Mucosa of descending colon (tissue), 3 donors: ENCODE measurements around the gene PRRC2B. TPM values are rescaled to one million over a fixed set of nuclear protein-coding genes. Genes with fewer than 3 reads are reported as not detected.

Source experiments
- ATAC-seq: fragments of 200-7000 bp; cut with Tn5 transposase; one replicate; pipeline ENCODE4 v1.9.1; 2020; ENCODE audit warnings: mild to moderate bottlenecking, moderate library complexity
- DNase-seq, 3 donors: peaks; one replicate each; pipeline ENCODE4 v3.0.0-alpha.2; 2020
- H3K36me3 ChIP-seq: fragments of 200-600 bp; one replicate; pipeline ENCODE4 v1.8.0; 2021; ENCODE audit warnings: low read depth, mild to moderate bottlenecking
- H3K4me1 ChIP-seq: fragments of 200-600 bp; one replicate; pipeline ENCODE4 v1.8.0; 2021; ENCODE audit warnings: low read depth, mild to moderate bottlenecking
- H3K4me3 ChIP-seq: fragments of 200-600 bp; one replicate; pipeline ENCODE4 v1.8.0; 2021; ENCODE audit warnings: mild to moderate bottlenecking
- H3K9me3 ChIP-seq: fragments of 200-600 bp; one replicate; pipeline ENCODE4 v1.8.0; 2021; ENCODE audit warnings: mild to moderate bottlenecking
- CTCF ChIP-seq: fragments of 200-600 bp; IDR thresholded peaks from one replicate; pipeline ENCODE4 v1.8.0; 2022; ENCODE audit warnings: antibody characterized with exemption, mild to moderate bottlenecking
- intact Hi-C, 2 donors: fragments of 100-400 bp; cut with DNase I in 1 of 2; cut with micrococcal nuclease in 1 of 2; formaldehyde crosslinking; loops; one replicate each; pipeline versions ENCODE4 v1.11.0 to v1.11.1; 2022; cut with DNase I, micrococcal nuclease
- total RNA-seq, 3 donors: library from RNA; stranded (reverse); fragmentation: NEBNext Ultra II Directional in 2 of 3; extraction: Animal tissue kit (Norgen Biotek cat#: 25700) in 2 of 3; gene quantifications; one replicate each; pipeline versions ENCODE4 v1.2.1 to v1.2.4, GENCODE V29; 2021 to 2023
- donor health status: DM: no; HTN: no; CAD: no; lungs with moderate emphysema.
- donor health status: DM: no; HTN: no; CAD: no.
- donor health status: DM: no; HTN: yes; CAD: no.

The PRRC2B gene
- total RNA-seq, 3 donors from 2014 or later, result 105 to 175 (median 113) TPM

GRCh38 chr9:131494296-131494870 is 100.5 kb downstream of the PRRC2B start:
- no peak for TF ChIP-seq CTCF
- Histone ChIP-seq H3K4me1 (no peaks in the 10 kb centered on the region), H3K9me3 (no peaks in the 10 kb centered on the region), H3K4me3 (no peak overlapping the region), H3K36me3 (peaks cover 26% of the 10 kb centered on the region)
- intact Hi-C loops, result no loop called here
- ATAC-seq, result no peak
- no peak for DNase-seq

- ATAC-seq, result no peak
- no peaks in the 10 kb centered on the region for H3K9me3 ChIP-seq
Observed at GRCh38 chr9:131495785-131496184, 101.9 kb downstream of the PRRC2B start.

GRCh38 chr9:131496844-131497405 is 103.0 kb downstream of the PRRC2B start:
- DNase-seq (peak in 1 of 3 donors; percentile 47), ATAC-seq (peak; percentile 53)
- Histone ChIP-seq H3K4me1 (peaks cover 7% of the 10 kb centered on the region), H3K36me3 (peaks cover 16% of the 10 kb centered on the region), H3K9me3 (no peaks in the 10 kb centered on the region), H3K4me3 (no peak overlapping the region)
- intact Hi-C loops, result no loop called here
- no peak for TF ChIP-seq CTCF

More at GRCh38 chr9:131495785-131496184, 101.9 kb downstream of the PRRC2B start:
- intact Hi-C loops, result no loop called here
- H3K36me3 ChIP-seq, result peaks cover 24% of the 10 kb centered on the region
- H3K4me3 ChIP-seq, result no peak overlapping the region
- no peak for TF ChIP-seq CTCF
- H3K4me1 ChIP-seq, result no peaks in the 10 kb centered on the region
- no peak for DNase-seq

- Histone ChIP-seq H3K9me3 (no peaks in the 10 kb centered on the region), H3K36me3 (peaks cover 6% of the 10 kb centered on the region), H3K4me3 (no peak overlapping the region), H3K4me1 (peaks cover 25% of the 10 kb centered on the region)
- TF ChIP-seq CTCF, result no peak
- intact Hi-C loops, result no loop called here
- DNase-seq (no peak), ATAC-seq (no peak)
Observed at GRCh38 chr9:131499254-131499767, 105.4 kb downstream of the PRRC2B start.

GRCh38 chr9:131500377-131500776 is 106.5 kb downstream of the PRRC2B start:
- no peaks in the 10 kb centered on the region for H3K9me3 ChIP-seq
- no peak overlapping the region for H3K4me3 ChIP-seq
- DNase-seq, result no peak
- H3K36me3 ChIP-seq, result peaks cover 3% of the 10 kb centered on the region
- intact Hi-C loops, result no loop called here
- H3K4me1 ChIP-seq, result peaks cover 26% of the 10 kb centered on the region
- no peak for TF ChIP-seq CTCF
- ATAC-seq, result peak; percentile 3
